Suprapubic skin (tissue), 4 donors: ENCODE data around the gene FSTL4. TPM values are rescaled to one million over a fixed set of nuclear protein-coding genes. Genes with fewer than 3 reads are reported as not detected.
"Not testable (repeated sequence)": the region's sequence is repeated elsewhere in the genome, so short reads cannot be mapped to it uniquely, and the experiment has no call there.

ENCODE experiments used
- DNase-seq, 2 donors: peaks; one replicate each; pipeline ENCODE4 v3.0.0-alpha.2; 2019; ENCODE audit warnings: low spot score in 2 of 2
- H3K27ac ChIP-seq: fragments of 200-600 bp; sonication (generic); one replicate; pipeline ENCODE4 v1.5.1; 2019
- H3K27me3 ChIP-seq: fragments of 200-600 bp; sonication (generic); one replicate; pipeline ENCODE4 v1.5.1; 2019
- H3K36me3 ChIP-seq: fragments of 200-600 bp; sonication (generic); one replicate; pipeline ENCODE4 v1.5.1; 2019
- H3K4me1 ChIP-seq: fragments of 200-600 bp; sonication (generic); one replicate; pipeline ENCODE4 v1.5.1; 2019
- H3K4me3 ChIP-seq: fragments of 200-600 bp; sonication (generic); one replicate; pipeline ENCODE4 v1.5.1; 2019; ENCODE audit warnings: mild to moderate bottlenecking
- H3K9me3 ChIP-seq: fragments of 200-600 bp; sonication (generic); one replicate; pipeline ENCODE4 v1.5.1; 2019
- EP300 ChIP-seq: sonication (generic); formaldehyde crosslinking; IDR thresholded peaks from one replicate; pipeline ENCODE4 v1.6.1; 2017; ENCODE audit warnings: antibody characterized with exemption
- POLR2A ChIP-seq, 2 donors: fragments of 450-650 bp; IDR thresholded peaks; one replicate each; pipeline ENCODE4 v1.6.1; 2017; ENCODE audit warnings: antibody characterized with exemption in 2 of 2, mild to moderate bottlenecking in 2 of 2, moderate library complexity in 2 of 2
- POLR2AphosphoS5 ChIP-seq, 3 donors: sonication (generic); formaldehyde crosslinking; IDR thresholded peaks; one replicate each; pipeline ENCODE4 v1.6.1; 2017; ENCODE audit warnings: antibody characterized with exemption in 3 of 3
- WGBS: methylation state at CpG from one replicate; pipeline ENCODE4 v1.1.5; 2018; 5-methylcytosine and 5-hydroxymethylcytosine counted together
- total RNA-seq, 4 donors: library from RNA; depleted of rRNA; stranded (reverse); fragments of >200 nt; gene quantifications; one replicate each; pipeline ENCODE4 v1.1.0, GENCODE V29; 2016
- TF ChIP-seq, protein P1 (sequence below), 2 donors: fragments of 200-600 bp in 1 of 2; fragments of 450-650 bp in 1 of 2; sonication (generic) in 1 of 2; IDR thresholded peaks; one replicate each; pipeline ENCODE4 v1.5.1; 2016 to 2019; ENCODE audit warnings: antibody characterized with exemption in 2 of 2, mild to moderate bottlenecking in 1 of 2, moderate library complexity in 1 of 2

The FSTL4 gene
- total RNA-seq, 4 donors from 2014 or later = 2.3 to 6.4 (median 5.8) TPM

DNA sequence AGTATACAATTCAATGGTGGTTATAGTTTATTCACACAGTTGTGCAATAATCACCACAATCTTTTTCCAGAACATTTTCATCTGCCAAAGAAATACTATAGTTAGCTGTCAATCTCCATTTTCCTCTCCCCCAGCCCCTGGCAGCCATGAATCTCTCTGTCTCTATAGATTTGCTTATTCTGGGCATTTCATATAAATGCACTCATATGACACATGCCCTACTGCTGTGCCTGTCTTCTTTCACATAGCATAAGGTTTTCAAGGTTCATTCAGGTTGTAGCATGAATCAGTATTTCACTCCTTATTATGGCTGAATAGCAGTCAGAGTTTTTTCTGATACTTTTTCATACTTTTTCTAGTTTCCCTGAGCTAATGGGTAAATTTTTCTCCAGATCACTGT lies 432.9 kb downstream of the FSTL4 start:
- DNase-seq = no peak
- no peak overlapping the region for H3K4me3 ChIP-seq
- H3K4me1 ChIP-seq = no peaks in the 10 kb centered on the region
- H3K9me3 ChIP-seq = no peaks in the 10 kb centered on the region
- no peaks in the 10 kb centered on the region for H3K27me3 ChIP-seq
- TF ChIP-seq, protein P1, sequence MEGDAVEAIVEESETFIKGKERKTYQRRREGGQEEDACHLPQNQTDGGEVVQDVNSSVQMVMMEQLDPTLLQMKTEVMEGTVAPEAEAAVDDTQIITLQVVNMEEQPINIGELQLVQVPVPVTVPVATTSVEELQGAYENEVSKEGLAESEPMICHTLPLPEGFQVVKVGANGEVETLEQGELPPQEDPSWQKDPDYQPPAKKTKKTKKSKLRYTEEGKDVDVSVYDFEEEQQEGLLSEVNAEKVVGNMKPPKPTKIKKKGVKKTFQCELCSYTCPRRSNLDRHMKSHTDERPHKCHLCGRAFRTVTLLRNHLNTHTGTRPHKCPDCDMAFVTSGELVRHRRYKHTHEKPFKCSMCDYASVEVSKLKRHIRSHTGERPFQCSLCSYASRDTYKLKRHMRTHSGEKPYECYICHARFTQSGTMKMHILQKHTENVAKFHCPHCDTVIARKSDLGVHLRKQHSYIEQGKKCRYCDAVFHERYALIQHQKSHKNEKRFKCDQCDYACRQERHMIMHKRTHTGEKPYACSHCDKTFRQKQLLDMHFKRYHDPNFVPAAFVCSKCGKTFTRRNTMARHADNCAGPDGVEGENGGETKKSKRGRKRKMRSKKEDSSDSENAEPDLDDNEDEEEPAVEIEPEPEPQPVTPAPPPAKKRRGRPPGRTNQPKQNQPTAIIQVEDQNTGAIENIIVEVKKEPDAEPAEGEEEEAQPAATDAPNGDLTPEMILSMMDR (IDR thresholded peaks at IDR 0.05) = no peak
- TF ChIP-seq POLR2AphosphoS5 (IDR thresholded peaks at IDR 0.05) = no peak
- H3K27ac ChIP-seq = no peak overlapping the region
- no peaks in the 10 kb centered on the region for H3K36me3 ChIP-seq

DNA sequence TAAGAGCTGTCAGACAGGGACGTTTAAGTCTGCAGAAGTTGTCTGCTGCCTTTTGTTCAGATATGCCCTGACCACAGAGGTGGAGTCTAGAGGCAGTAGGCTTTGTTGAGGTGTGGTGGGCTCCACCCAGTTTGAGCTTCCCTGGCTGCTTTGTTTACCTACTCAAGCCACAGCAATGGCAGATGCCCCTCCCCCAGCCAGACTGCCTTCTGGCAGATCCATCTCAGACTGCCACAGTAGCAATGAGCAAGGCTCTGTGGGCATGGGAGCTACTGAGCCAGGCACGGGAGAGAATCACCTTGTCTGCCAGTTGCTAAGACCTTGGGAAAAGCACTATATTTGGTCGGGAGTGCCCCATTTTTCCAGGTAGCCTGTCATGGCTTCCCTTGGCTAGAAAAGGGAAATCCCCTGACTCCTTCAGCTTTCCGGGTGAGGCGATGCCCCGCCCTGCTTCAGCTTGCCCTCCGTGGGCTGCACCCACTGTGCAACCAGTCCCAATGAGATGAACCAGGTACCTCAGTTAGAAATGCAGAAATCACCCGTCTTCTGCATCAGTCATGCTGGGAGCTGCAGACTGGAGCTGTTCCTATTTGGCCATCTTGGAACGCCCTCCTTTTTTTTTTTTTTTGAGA lies 441.5 kb downstream of the FSTL4 start:
- not testable (repeated sequence) for H3K36me3 ChIP-seq, H3K9me3 ChIP-seq, H3K4me1 ChIP-seq, H3K4me3 ChIP-seq, H3K27me3 ChIP-seq, H3K27ac ChIP-seq, DNase-seq
- WGBS = 63% methylated on average over 8 of the region's 9 CpGs

DNA sequence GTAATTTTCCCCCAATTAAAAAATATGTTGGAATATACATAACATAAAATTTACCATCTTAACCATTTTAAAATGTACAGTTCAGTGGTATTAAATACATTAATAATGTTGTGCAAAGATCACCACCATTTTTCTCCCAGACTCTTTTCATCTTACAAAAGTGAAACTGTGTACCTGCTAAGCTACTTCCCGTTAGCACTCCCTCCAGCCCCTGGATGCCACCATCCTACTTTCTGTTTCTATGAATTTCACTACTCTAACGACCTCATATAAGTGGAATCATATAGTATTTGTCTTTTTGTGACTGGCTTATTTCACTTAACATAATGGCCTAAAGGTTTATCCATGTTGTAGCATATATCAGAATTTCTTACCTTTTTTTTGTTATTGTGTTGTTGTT lies 447.6 kb downstream of the FSTL4 start:
- Histone ChIP-seq H3K27me3 (no peaks in the 10 kb centered on the region), H3K9me3 (no peaks in the 10 kb centered on the region), H3K4me3 (no peak overlapping the region), H3K36me3 (no peaks in the 10 kb centered on the region), H3K27ac (no peak overlapping the region), H3K4me1 (no peaks in the 10 kb centered on the region)
- TF ChIP-seq POLR2A (IDR thresholded peaks at IDR 0.05) (no peak), POLR2AphosphoS5 (IDR thresholded peaks at IDR 0.05) (no peak), EP300 (no peak)
- TF ChIP-seq, protein P1 (IDR thresholded peaks at IDR 0.05) = no peak
- 70% methylated on average over 2 of the region's 2 CpGs for WGBS
- no peak for DNase-seq

DNA sequence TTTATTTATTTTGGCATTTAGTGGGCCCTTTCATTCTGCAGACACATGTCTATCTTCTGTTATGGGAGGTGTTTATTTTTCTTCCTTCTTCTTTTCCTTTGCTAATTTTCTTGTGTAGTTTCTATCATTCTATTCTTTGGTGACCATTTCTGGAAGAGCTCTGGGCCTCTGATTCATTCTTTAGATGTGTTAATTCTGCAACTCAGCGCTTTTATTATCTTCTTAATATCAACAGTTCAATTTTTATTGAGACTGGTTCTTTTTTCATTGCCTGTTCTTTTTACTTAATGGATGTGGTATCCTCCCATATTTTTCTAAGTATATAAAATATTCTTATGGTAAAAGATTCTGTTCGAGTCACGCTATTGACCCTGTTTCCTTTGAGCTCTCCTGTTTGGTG lies 448.5 kb downstream of the FSTL4 start:
- WGBS = 89% methylated on average over 3 of the region's 3 CpGs
- no peak for DNase-seq
- H3K27me3 ChIP-seq = no peaks in the 10 kb centered on the region
- no peaks in the 10 kb centered on the region for H3K36me3 ChIP-seq
- no peaks in the 10 kb centered on the region for H3K9me3 ChIP-seq
- H3K4me3 ChIP-seq = no peak overlapping the region
- H3K4me1 ChIP-seq = no peaks in the 10 kb centered on the region
- TF ChIP-seq, protein P1 (IDR thresholded peaks at IDR 0.05) = no peak
- TF ChIP-seq EP300 (no peak), POLR2A (IDR thresholded peaks at IDR 0.05) (no peak), POLR2AphosphoS5 (IDR thresholded peaks at IDR 0.05) (no peak)
- H3K27ac ChIP-seq = no peak overlapping the region

DNA sequence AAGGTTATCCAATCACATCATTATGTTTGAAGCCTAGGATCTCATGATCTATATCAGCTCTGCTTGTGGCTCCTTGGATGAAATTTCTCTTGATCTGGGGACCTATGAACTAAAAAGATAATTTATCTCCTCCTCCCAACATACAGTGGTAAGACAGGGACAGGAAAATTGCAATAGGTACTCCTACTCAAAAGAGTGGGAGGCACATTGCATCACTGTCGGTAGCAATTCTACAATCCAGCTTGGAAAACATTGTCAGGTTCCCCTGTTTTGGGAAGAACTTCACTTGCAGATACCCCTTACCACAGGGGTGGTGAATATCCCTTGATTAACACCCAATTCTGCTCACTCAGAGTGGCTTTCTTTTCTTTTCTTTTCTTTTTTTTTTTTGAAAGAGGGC lies 452.8 kb downstream of the FSTL4 start:
- WGBS = 93% methylated on average over 1 of the region's 1 CpG
- no peaks in the 10 kb centered on the region for H3K27me3 ChIP-seq
- no peaks in the 10 kb centered on the region for H3K9me3 ChIP-seq
- H3K4me3 ChIP-seq = no peak overlapping the region
- DNase-seq = no peak
- H3K4me1 ChIP-seq = no peaks in the 10 kb centered on the region
- no peak for TF ChIP-seq POLR2AphosphoS5 (IDR thresholded peaks at IDR 0.05)
- no peak overlapping the region for H3K27ac ChIP-seq
- no peaks in the 10 kb centered on the region for H3K36me3 ChIP-seq

DNA sequence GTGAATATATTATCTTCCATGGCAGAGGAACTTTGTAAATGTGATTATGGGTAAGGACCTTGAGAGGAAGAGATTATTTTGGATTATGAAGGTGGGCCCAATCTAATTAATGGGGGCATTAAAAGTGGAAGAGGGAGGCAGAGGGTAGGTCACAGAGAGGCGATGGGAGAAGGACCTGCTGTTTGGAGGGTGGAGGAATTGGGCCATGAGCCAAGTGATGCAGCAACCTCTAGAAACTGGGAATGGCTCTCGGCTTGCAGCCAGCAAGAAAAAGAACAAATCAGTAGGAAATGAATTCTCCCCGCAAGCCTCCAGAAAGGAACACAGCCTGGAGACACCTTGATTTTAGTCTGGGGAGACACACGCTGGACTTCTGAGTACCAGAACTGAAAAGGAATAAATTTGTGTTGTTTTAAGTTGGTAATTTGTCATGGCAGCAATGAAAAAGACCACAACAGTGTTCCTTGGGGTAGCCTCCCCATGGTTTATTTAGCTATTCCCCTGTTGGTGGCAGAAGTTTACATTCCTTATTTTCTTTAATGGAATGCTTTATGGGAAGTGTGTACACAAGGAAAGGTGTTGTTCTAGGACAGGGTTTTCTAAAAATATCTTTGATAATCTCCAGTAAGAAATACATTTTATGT lies 456.9 kb downstream of the FSTL4 start:
- no peak for DNase-seq
- Histone ChIP-seq H3K4me3 (no peak overlapping the region), H3K36me3 (no peaks in the 10 kb centered on the region), H3K4me1 (no peaks in the 10 kb centered on the region), H3K27ac (no peak overlapping the region), H3K27me3 (no peaks in the 10 kb centered on the region), H3K9me3 (no peaks in the 10 kb centered on the region)
- 51% methylated on average over 4 of the region's 4 CpGs for WGBS
- TF ChIP-seq, protein P1 (IDR thresholded peaks at IDR 0.05) = no peak
- no peak for TF ChIP-seq POLR2A (IDR thresholded peaks at IDR 0.05)
- no peak for TF ChIP-seq POLR2AphosphoS5 (IDR thresholded peaks at IDR 0.05)
- no peak for TF ChIP-seq EP300
